GM18517 (cell line): ENCODE results near the gene BASP1.
"Not testable (repeated sequence)": the region's sequence is repeated elsewhere in the genome, so short reads cannot be mapped to it uniquely, and the experiment has no call there.

ENCODE experiments used
- ATAC-seq: cut with Tn5 transposase; IDR thresholded peaks from one replicate; pipeline ENCODE4 v1.9.1; 2021; ENCODE audit warnings: mild to moderate bottlenecking, moderate library complexity; ENCODE audit not compliant: unreplicated experiment

Gene BASP1

DNA sequence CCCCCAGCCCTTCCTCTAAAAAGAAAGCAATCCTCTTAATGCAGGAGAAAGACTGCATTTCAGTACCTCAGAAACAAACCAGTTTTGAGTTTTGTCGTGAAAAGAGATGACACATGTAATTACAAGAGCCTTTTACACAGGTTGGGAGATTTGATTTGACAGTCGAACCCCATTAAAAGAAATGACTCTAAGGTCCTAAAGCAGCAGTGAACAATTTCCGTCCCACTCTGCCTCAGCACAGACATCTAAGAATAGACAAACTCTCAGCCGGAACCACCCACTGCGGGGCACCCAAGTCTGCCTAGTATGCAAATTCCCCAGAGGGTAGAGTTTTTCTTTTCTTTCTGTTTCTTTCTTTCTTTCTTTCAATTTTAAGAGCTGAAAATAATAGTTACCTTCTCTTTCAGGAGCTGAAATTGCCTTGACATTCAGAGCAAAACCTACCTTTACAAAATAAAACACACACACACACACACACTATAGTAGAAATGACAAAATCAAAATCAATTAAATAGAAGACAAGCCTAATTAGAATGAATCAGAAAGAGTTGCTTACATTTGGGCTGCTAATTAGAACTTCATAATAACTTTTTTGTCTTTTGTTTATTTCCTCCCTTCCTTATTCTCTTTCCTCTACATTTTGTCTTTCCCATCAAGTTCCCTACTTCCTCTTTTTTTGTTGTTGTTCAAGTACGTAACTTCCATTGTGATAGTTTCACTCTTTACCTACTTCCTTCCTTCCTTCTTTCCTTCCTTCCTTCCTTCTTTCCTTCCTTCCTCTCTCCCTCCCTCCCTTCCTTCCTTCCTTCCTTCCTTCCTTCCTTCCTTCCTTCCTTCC lies 65.1 kb downstream of the BASP1 start:
- peak; percentile 98 for ATAC-seq

GRCh38 chr5:17283121-17283415 lies 65.6 kb downstream of the BASP1 start:
- ATAC-seq, result no peak

DNA sequence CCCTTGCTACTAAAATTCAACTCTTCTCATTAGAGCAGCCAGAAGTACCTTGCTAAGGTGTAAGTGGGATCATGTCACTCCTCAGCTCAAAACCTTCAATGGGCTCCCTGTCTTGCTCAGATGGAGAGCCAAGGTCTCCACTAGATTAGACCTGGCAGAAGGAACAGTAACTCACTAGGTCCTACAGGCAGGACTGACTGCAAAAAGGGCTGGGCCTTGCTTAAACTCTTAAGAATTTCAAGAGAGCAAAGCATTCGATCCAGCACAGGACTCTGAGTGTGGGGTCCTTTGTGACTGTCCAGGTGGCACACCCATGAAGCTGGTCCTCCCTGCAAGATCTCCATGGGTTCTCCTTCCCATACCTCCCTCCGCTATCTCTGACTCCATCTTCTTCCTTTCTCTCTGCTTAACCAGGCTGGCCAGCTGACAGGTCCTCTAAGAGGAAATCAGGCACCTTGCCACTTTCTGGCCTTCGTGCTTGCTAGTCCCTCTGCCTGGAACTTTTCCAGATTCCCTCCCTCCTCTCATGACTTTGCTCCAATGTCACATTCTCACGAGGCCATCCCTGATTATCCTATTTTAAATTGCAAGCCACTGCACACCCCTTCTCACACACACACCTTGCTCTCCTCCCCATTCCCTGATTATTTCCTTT lies 70.2 kb downstream of the BASP1 start:
- no peak for ATAC-seq

DNA sequence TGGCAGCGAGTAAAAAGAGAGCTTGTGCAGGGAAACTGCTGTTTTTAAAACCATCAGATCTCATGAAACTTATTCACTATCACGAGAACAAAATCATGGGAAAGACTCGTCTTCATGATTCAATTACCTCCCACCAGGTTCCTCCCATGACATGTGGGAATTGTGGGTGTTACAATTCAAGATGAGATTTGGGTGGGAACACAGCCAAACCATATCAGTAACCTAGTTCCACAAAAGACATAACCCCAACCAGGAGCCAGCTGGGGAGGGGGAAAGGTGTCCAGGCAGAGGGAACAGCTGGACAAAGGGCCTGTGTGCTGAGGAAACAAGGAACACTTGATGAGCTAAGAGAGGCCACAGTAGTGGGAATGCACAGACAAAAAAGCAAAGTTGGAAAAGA lies 71.1 kb downstream of the BASP1 start:
- no peak for ATAC-seq

DNA sequence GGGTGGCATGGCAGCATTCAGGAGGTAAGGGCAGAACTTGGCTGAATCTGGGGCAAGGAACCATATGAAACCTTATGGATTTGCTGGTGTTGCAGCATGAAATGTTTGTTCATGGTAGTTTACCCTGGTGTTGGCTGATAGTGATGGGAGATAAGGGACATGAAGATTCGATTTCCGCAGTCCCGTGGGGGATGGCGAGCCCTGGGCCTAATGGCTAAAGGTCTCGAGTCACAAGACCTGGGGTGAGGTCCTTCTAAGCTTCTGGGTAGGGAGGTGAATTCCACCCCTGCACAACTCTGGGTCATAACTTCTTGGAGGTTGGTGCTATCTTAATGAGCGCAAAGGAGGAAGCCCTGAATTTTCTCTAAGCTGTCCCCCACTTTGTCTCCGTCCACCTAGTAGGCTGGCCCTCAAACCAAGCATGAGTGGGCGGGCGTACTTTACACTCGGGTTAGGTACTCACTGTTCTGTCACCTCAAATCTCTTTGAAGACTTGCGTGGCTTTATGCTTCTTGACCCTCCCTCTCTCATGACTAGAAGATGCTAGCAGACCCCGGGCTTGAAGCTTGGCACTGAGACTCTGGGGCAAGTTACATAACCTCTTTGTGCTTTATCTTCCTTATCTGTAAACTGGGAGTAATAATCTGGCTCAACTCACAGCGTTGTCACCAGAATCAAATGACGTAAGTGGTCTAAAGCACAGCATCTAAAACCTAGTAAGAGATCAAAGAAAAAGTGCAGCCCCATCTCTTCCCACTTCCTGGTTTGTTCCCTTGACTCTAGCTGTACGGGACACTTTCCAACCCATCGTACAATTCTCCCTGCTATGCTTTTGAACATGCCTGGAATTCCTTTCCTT lies 72.5 kb downstream of the BASP1 start:
- ATAC-seq, result no peak

DNA sequence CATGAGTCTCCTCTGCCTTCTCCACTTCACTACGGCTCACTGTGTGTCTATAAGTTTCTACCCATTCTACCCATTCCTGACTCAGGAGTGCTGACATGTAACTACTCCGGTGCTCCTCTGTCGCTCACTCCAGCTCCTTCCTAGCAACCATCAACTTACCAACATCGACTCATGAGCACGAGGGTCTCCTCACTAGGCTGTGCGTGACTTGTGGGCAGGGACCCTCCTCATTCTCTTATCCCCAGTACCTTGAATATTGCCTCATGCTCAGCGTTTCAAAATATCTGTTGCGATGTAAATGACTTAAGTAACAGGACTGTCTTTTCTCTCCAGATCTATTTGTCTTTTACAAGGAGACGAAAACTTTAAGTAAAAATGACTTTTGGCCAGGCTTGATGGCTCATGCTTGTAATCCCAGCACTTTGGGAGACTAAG lies 73.1 kb downstream of the BASP1 start:
- ATAC-seq, result no peak

GRCh38 chr5:17292434-17293015 lies 75.1 kb downstream of the BASP1 start:
- no peak for ATAC-seq

DNA sequence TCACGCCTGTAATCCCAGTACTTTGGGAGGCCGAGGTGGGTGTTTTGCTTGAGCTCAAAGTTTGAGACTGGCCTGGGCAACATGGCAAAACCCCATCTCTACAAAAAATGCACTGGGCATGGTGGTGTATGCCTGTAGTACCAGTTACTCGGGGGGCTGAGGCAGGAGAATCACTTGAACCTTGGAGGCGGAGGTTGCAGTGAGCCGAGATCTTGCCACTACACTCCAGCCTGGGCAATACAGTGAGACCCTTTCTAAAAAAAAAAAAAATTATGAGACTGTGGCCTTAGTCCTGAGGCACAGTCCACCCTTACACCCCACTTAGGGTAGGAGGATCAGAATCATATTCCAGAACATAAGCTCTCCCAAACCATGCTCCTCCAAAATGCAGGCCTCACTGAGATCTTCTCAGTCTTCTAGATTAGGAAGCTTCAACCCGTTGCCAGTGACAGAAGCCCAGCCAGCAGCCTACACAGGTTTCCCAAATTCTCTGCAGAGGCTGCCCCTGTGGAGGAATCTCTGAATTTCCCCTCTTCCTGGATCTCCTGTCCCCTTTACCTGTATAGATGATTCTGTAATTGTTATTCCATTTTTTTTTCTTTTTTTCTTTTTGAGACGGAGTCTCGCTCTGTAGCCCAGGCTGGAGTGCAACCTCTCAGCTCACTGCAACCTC lies 77.3 kb downstream of the BASP1 start:
- ATAC-seq, result no peak

DNA sequence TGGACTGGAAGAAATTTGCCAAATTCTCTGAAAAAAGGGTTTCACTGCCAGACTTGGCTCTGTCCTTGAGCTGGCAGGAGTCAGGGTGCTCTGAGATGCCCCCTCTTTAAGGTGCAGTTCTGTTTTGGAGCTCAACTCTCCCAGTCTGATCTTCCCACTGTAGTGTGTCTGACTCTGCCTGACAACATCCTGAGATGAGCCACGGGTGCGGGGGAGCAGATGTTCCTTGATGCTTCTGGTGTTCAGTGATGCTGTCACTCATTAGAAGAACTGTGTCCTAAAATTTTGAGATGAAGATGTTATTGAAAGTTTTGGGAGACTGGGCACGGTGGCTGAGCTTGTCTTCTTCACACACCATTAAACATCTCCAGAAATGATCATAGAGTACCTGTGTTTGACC lies 78.2 kb downstream of the BASP1 start:
- ATAC-seq, result no peak

GRCh38 chr5:17302106-17302505 lies 84.7 kb downstream of the BASP1 start:
- no peak for ATAC-seq

DNA sequence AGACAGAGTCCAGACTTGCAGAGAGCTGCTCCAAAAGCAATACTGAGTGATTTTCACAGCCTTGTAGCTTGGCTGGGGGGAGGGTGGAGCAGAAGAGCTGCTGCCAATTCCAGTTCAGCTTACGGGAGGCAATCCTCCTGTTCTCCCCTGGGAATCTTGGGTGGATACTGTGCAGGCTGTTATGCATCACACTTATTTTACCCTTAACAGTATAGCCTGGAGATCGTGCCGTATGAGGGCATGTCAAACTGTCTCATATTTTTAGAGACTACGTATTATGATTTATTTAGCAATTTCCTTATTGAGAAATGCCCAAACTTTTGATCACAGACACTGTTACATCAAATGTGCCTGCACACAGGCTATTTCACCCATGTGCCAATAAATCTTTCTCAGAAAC lies 85.2 kb downstream of the BASP1 start:
- ATAC-seq, result no peak

DNA sequence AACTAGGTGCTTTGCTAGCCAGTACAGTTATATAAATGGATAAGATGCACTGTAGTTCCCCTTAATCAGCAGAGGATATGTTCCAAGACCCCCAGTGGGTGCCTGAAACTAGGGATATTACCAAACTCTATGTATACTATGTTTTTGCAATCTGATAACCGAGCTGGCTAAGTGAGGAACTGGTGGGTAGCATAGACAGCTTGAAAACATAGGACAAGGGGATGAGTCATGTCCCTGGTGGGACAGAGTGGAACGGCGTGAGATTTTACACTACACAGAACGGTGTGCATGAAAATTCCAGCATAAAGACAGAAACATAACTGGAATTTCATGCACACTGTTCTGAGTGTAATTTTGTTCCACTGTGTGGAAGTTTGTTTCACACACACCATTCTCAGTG lies 86.9 kb downstream of the BASP1 start:
- no peak for ATAC-seq

DNA sequence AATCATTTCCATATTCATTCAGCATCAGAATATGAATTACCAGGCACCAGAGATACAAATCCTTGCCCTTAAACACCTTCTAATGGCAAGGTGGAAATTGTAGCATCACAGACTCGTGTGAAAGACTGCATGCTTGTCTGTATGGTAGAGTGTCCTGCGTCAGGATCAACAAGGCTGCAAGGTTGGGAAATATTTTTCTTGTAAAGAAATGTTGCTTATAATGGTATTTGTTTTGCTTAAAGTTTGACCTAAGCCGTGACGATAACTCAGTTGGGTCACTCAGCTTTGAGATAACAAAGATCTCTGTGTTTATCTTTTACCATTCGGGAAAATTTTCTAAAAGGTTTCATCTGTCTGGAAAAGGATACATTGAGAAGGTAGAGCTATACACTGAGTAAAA lies 87.6 kb downstream of the BASP1 start:
- ATAC-seq, result no peak

DNA sequence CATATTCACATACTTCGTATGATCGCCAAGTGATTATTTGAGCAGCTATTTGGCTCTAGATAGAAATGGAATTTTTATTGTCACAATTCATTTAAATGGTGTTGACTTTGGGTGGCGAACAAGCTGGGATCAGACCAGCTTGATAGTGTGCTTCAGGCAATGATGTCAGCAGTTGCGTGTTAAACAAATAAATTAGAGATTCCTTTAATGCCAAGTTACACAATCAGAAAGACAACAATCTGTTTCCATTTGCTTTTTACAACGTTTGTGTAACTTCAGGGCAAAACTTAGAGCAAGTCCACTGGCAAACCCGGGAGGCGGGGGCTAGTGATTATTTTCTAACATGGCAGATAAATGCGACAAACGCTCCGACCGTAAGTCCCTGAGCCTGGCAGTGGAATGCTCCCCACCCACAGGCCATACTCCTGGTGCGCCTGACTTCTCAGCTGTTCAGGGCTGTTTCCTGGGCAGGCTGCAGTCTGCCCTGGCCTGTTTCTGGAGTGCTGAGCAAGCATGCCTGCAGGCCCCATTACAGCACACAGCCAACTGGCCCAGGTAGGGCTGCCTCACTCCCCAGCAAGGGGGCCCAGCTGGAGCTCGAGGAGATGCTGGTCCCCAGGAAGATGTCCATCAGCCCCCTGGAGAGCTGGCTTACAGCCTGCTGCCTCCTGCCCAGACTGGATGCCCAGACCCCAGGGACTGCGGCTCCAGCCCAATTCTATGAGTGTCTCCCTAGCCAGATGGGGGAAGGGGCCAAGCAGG lies 88.7 kb downstream of the BASP1 start:
- ATAC-seq, result no peak

DNA sequence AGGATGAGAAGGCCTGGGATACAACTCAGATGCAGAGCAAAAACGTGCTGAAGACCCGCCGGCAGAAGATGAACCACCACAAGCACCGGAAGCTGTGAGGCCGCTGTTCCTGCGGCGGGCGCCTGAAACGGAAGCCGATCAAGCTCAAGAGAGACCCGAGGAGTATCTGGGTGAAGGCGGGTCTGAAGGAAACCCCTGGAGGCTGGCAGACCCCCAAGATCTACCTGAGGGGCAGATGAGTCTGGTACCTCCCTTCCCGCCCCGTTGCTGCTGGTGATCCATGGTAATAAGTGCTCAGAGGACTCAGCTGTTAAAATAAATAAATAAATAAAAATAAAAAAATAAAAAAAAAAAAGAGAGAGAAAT lies 89.3 kb downstream of the BASP1 start:
- ATAC-seq, result no peak

- ATAC-seq, result not testable (repeated sequence)
These were observed 90.0 kb downstream of the BASP1 start for GRCh38 chr5:17307440-17307839.

DNA sequence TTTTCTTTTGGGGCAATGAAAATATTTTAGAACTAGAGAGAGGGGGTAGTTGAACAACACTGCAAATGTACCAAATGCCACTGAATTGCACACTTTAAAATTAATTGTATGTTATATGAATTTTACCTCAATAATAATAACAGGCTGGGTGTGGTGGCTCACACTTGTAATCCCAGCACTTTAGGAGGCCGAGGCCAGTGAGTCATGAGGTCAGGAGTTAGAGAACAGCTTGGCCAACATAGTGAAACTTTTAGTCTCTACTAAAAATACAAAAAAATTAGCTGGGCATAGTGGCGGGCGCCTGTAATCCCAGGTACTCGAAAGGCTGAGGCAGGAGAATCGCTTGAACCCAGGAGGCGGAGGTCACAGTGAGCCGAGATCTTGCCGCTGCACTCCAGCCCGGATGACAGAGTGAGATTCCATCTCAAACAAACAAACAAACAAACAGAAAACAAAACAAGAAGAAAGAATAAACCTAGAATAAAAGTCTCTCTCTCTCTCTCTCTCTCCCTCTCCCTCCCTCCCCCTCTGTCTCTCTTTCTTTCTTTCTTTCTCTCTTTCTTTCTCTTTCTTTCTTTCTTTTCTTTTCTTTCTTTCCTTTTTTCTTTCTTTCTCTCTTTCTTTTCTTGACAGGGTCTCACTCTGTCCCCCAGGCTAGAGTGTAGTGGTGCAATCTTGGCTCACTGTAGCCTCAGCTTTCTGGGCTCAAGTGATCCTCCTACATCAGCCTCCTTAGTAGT lies 91.1 kb downstream of the BASP1 start:
- ATAC-seq, result no peak

GRCh38 chr5:17309462-17309861 lies 92.0 kb downstream of the BASP1 start:
- no peak for ATAC-seq

GRCh38 chr5:17310502-17310901 lies 93.1 kb downstream of the BASP1 start:
- not testable (repeated sequence) for ATAC-seq
